HUDEP-2 (cell line): ENCODE measurements around the gene MEPCE.
"Not testable (repeated sequence)": the region's sequence is repeated elsewhere in the genome, so short reads cannot be mapped to it uniquely, and the experiment has no call there.

Experiments
- DNase-seq, 76 experiments: peaks; one replicate each; lab custom pipeline; 2025; ENCODE audit not compliant: unreplicated experiment in 76 of 76; lab: John Stamatoyannopoulos, UW

Gene MEPCE

GRCh38 chr7:100429637-100430492 is at the start of gene MEPCE:
TSS of gene MEPCE (plus strand) at chr7:100429831. CDS start at chr7:100430019, 188 bp downstream.
- DNase-seq = peak in 74 of 76 experiments; percentile 43 to 98 (median 87)

GRCh38 chr7:100380196-100380595 is 49.4 kb upstream of the MEPCE start:
- DNase-seq = no peak

GRCh38 chr7:100381531-100382233 is 47.9 kb upstream of the MEPCE start:
- not testable (repeated sequence) for DNase-seq

GRCh38 chr7:100382234-100382853 is 47.3 kb upstream of the MEPCE start:
- not testable (repeated sequence) for DNase-seq

GRCh38 chr7:100384628-100385294 is 44.9 kb upstream of the MEPCE start:
- no peak for DNase-seq

- no peak for DNase-seq
Observed at GRCh38 chr7:100386940-100387339, 42.7 kb upstream of the MEPCE start.

GRCh38 chr7:100387695-100388094 is 41.9 kb upstream of the MEPCE start:
- DNase-seq = no peak

GRCh38 chr7:100389437-100390088 is 40.1 kb upstream of the MEPCE start:
- DNase-seq = no peak

- no peak for DNase-seq
Observed at GRCh38 chr7:100390286-100391009, 39.2 kb upstream of the MEPCE start.

- DNase-seq = no peak
Observed at GRCh38 chr7:100393233-100393905, 36.3 kb upstream of the MEPCE start.

GRCh38 chr7:100394077-100394476 is 35.6 kb upstream of the MEPCE start:
- no peak for DNase-seq

- DNase-seq = no peak
Observed at GRCh38 chr7:100396421-100396982, 33.1 kb upstream of the MEPCE start.

GRCh38 chr7:100397315-100398081 is 32.1 kb upstream of the MEPCE start:
- no peak for DNase-seq

GRCh38 chr7:100398239-100398638 is 31.4 kb upstream of the MEPCE start:
- no peak for DNase-seq

GRCh38 chr7:100400041-100400440 is 29.6 kb upstream of the MEPCE start:
- DNase-seq = no peak

- DNase-seq = peak in 27 of 76 experiments; percentile 2 to 33 (median 11)
Observed at GRCh38 chr7:100400656-100401055, 29.0 kb upstream of the MEPCE start.

- no peak for DNase-seq
Observed at GRCh38 chr7:100401811-100402210, 27.8 kb upstream of the MEPCE start.

- no peak for DNase-seq
Observed at GRCh38 chr7:100402241-100402640, 27.4 kb upstream of the MEPCE start.
